GM19397 (cell line): ENCODE results near the gene BAIAP3.
"Not testable (repeated sequence)": the region's sequence is repeated elsewhere in the genome, so short reads cannot be mapped to it uniquely, and the experiment has no call there.

Experiments used
- ATAC-seq: cut with Tn5 transposase; IDR thresholded peaks from one replicate; pipeline ENCODE4 v1.9.1; 2021; ENCODE audit warnings: mild to moderate bottlenecking, moderate library complexity; ENCODE audit not compliant: unreplicated experiment

Gene BAIAP3

GRCh38 chr16:1315081-1316032, 18.1 kb upstream of the BAIAP3 start:
- no peak for ATAC-seq

- no peak for ATAC-seq
Observed at GRCh38 chr16:1316033-1316405, 17.4 kb upstream of the BAIAP3 start.

GRCh38 chr16:1317479-1318267, 15.8 kb upstream of the BAIAP3 start:
- ATAC-seq, result no peak

- ATAC-seq, result no peak
Observed at GRCh38 chr16:1318268-1318545, 15.2 kb upstream of the BAIAP3 start.

GRCh38 chr16:1319041-1319440, 14.4 kb upstream of the BAIAP3 start:
- no peak for ATAC-seq

- no peak for ATAC-seq
Observed at GRCh38 chr16:1320097-1320496, 13.3 kb upstream of the BAIAP3 start.

GRCh38 chr16:1320658-1321240, 12.7 kb upstream of the BAIAP3 start:
- ATAC-seq, result no peak

- no peak for ATAC-seq
Observed at GRCh38 chr16:1322407-1322806, 11.0 kb upstream of the BAIAP3 start.

GRCh38 chr16:1323296-1324239, 9.9 kb upstream of the BAIAP3 start:
- no peak for ATAC-seq

- ATAC-seq, result no peak
Observed at GRCh38 chr16:1324286-1324826, 9.1 kb upstream of the BAIAP3 start.

- ATAC-seq, result no peak
Observed at GRCh38 chr16:1325261-1325660, 8.2 kb upstream of the BAIAP3 start.

- no peak for ATAC-seq
Observed at GRCh38 chr16:1325673-1326371, 7.6 kb upstream of the BAIAP3 start.

GRCh38 chr16:1326391-1326790, 7.1 kb upstream of the BAIAP3 start:
- no peak for ATAC-seq

- ATAC-seq, result no peak
Observed at GRCh38 chr16:1326946-1327618, 6.4 kb upstream of the BAIAP3 start.

GRCh38 chr16:1327619-1327947, 5.9 kb upstream of the BAIAP3 start:
- ATAC-seq, result no peak

GRCh38 chr16:1328136-1328535, 5.3 kb upstream of the BAIAP3 start:
- not testable (repeated sequence) for ATAC-seq

GRCh38 chr16:1328961-1329360, 4.5 kb upstream of the BAIAP3 start:
- ATAC-seq, result not testable (repeated sequence)

GRCh38 chr16:1330260-1330914, 3.1 kb upstream of the BAIAP3 start:
- no peak for ATAC-seq
